ENCODE data around the gene THSD4.

The THSD4 gene

GRCh38 chr15:71649894-71650293, 534.6 kb downstream of the THSD4 start:
- H3K27me3 ChIP-seq (ENCODE audit: low read depth, low read length) = peaks cover 6% of the 10 kb centered on the region; the same call in 1 of the 2 replicates
- H3K4me1 ChIP-seq (ENCODE audit: low read length) = peaks cover 6% of the 10 kb centered on the region
- H2AFZ ChIP-seq (ENCODE audit: low read depth, low read length) = peak overlapping the region; percentile 36; the same call in 1 of the 2 replicates
- no peak overlapping the region for H3K4me2 ChIP-seq (ENCODE audit: low read length)
- no peaks in the 10 kb centered on the region for H3K79me2 ChIP-seq (ENCODE audit: low read length)
- TF ChIP-seq EZH2phosphoT487 (IDR thresholded peaks at IDR 0.05; ENCODE audit: low read depth) (no peak), CTCF (IDR thresholded peaks at IDR 0.05; ENCODE audit: low read depth, low read length) (no peak)
- peaks cover 2% of the 10 kb centered on the region; the same call in 1 of the 2 replicates for H3K9me3 ChIP-seq (ENCODE audit: insufficient read depth, low read length)
- H3K27ac ChIP-seq (ENCODE audit: low read length) = no peak overlapping the region
- no peaks in the 10 kb centered on the region for H3K36me3 ChIP-seq (replicated peaks; ENCODE audit: low read depth, low read length)
- no peaks in the 10 kb centered on the region for H4K20me1 ChIP-seq (ENCODE audit: insufficient read depth, low read length)
- H3K9ac ChIP-seq (ENCODE audit: low read length) = no peak overlapping the region
- no peak overlapping the region for H3K4me3 ChIP-seq (ENCODE audit: low read length)

- Histone ChIP-seq H3K9me3 (ENCODE audit: insufficient read depth, low read length) (peaks cover under 1% of the 10 kb centered on the region; the same call in 1 of the 2 replicates), H3K4me3 (ENCODE audit: low read length) (no peak overlapping the region), H3K36me3 (replicated peaks; ENCODE audit: low read depth, low read length) (no peaks in the 10 kb centered on the region), H3K79me2 (ENCODE audit: low read length) (no peaks in the 10 kb centered on the region), H3K9ac (ENCODE audit: low read length) (no peak overlapping the region), H2AFZ (ENCODE audit: low read depth, low read length) (no peak overlapping the region), H3K4me2 (ENCODE audit: low read length) (no peak overlapping the region), H3K27ac (ENCODE audit: low read length) (no peak overlapping the region), H4K20me1 (ENCODE audit: insufficient read depth, low read length) (no peaks in the 10 kb centered on the region), H3K27me3 (ENCODE audit: low read depth, low read length) (peaks cover 6% of the 10 kb centered on the region; the same call in 1 of the 2 replicates), H3K4me1 (ENCODE audit: low read length) (peaks cover 6% of the 10 kb centered on the region)
- TF ChIP-seq CTCF (IDR thresholded peaks at IDR 0.05; ENCODE audit: low read depth, low read length) (no peak), EZH2phosphoT487 (IDR thresholded peaks at IDR 0.05; ENCODE audit: low read depth) (no peak)
Measured at GRCh38 chr15:71650603-71651002, 535.3 kb downstream of the THSD4 start.

- Histone ChIP-seq H2AFZ (ENCODE audit: low read depth, low read length) (peak overlapping the region; percentile 97), H3K4me2 (ENCODE audit: low read length) (peak overlapping the region; percentile 77)
Measured at GRCh38 chr15:71651750-71652186, 536.5 kb downstream of the THSD4 start.

More at GRCh38 chr15:71651750-71652186, 536.5 kb downstream of the THSD4 start:
- Histone ChIP-seq H3K27me3 (ENCODE audit: low read depth, low read length) (peaks cover 6% of the 10 kb centered on the region; the same call in 1 of the 2 replicates), H3K9ac (ENCODE audit: low read length) (no peak overlapping the region), H3K4me3 (ENCODE audit: low read length) (peak overlapping the region; percentile 58), H3K36me3 (replicated peaks; ENCODE audit: low read depth, low read length) (no peaks in the 10 kb centered on the region), H4K20me1 (ENCODE audit: insufficient read depth, low read length) (no peaks in the 10 kb centered on the region), H3K4me1 (ENCODE audit: low read length) (peaks cover 6% of the 10 kb centered on the region), H3K27ac (ENCODE audit: low read length) (no peak overlapping the region), H3K79me2 (ENCODE audit: low read length) (no peaks in the 10 kb centered on the region), H3K9me3 (ENCODE audit: insufficient read depth, low read length) (no peaks in the 10 kb centered on the region)
- TF ChIP-seq CTCF (IDR thresholded peaks at IDR 0.05; ENCODE audit: low read depth, low read length) (peak; percentile 91), EZH2phosphoT487 (IDR thresholded peaks at IDR 0.05; ENCODE audit: low read depth) (no peak)

All from OCI-LY3 (cell line).